Loucy (cell line): ENCODE results near the gene IRGC.

Experiments used
- H2AFZ ChIP-seq: fragments of 200-600 bp; sonication (generic); 2 replicates; pipeline ENCODE4 v1.6.0; 2016; ENCODE audit warnings: antibody characterized with exemption, mild to moderate bottlenecking, low read length, moderate library complexity
- H3F3A ChIP-seq: fragments of 200-600 bp; 2 replicates; pipeline ENCODE4 v1.6.0; 2016; ENCODE audit warnings: antibody characterized with exemption, low read depth, mild to moderate bottlenecking
- H3K27me3 ChIP-seq: fragments of 200-600 bp; sonication (generic); 2 replicates; pipeline ENCODE4 v1.6.1; 2014; ENCODE audit warnings: low read length, mild to moderate bottlenecking; ENCODE audit not compliant: insufficient read depth, poor library complexity, severe bottlenecking
- H3K36me3 ChIP-seq: fragments of 200-600 bp; sonication (generic); 2 replicates; pipeline ENCODE4 v1.6.1; 2016; ENCODE audit warnings: low read length; ENCODE audit not compliant: insufficient read depth
- H3K4me1 ChIP-seq: fragments of 200-600 bp; sonication (generic); 2 replicates; pipeline ENCODE4 v1.5.1; 2014; ENCODE audit warnings: low read length, mild to moderate bottlenecking; ENCODE audit not compliant: insufficient read depth, poor library complexity, severe bottlenecking
- H3K4me2 ChIP-seq: fragments of 200-600 bp; sonication (generic); 2 replicates; pipeline ENCODE4 v1.6.0; 2014; ENCODE audit warnings: antibody characterized with exemption, low read length, low read depth, mild to moderate bottlenecking; ENCODE audit not compliant: poor library complexity, severe bottlenecking
- H3K4me3 ChIP-seq: fragments of 200-600 bp; sonication (generic); 2 replicates; pipeline ENCODE4 v1.5.1; 2014; ENCODE audit warnings: low read length, mild to moderate bottlenecking, mixed read lengths; ENCODE audit not compliant: poor library complexity, severe bottlenecking
- H3K79me2 ChIP-seq: fragments of 200-600 bp; sonication (generic); 2 replicates; pipeline ENCODE4 v1.6.1; 2014; ENCODE audit warnings: low read length; ENCODE audit not compliant: insufficient read depth
- H3K9ac ChIP-seq: fragments of 200-600 bp; sonication (generic); 2 replicates; pipeline ENCODE4 v1.6.0; 2014; ENCODE audit warnings: mild to moderate bottlenecking, low read depth, low read length, moderate library complexity; ENCODE audit not compliant: poor library complexity, severe bottlenecking
- H3K9me2 ChIP-seq: fragments of 200-600 bp; sonication (generic); replicated peaks from 2 replicates; pipeline ENCODE4 v1.6.1; 2016; ENCODE audit warnings: low read depth, low read length, mixed read lengths
- H3K9me3 ChIP-seq: fragments of 200-600 bp; sonication (generic); 2 replicates; pipeline ENCODE4 v1.6.1; 2014; ENCODE audit warnings: mild to moderate bottlenecking, antibody characterized with exemption, low read length, low read depth; ENCODE audit not compliant: insufficient read depth
- H4K20me1 ChIP-seq: fragments of 200-600 bp; sonication (generic); 2 replicates; pipeline ENCODE4 v1.6.0; 2014; ENCODE audit warnings: antibody characterized with exemption, low read length, mild to moderate bottlenecking; ENCODE audit not compliant: insufficient read depth, poor library complexity, severe bottlenecking
- CTCF ChIP-seq: fragments of 200-600 bp; sonication (generic); conservative IDR thresholded peaks from 2 replicates; pipeline ENCODE4 v1.5.1; 2014; ENCODE audit warnings: mild to moderate bottlenecking, antibody characterized with exemption, low read length
- EZH2phosphoT487 ChIP-seq: fragments of 200-600 bp; IDR thresholded peaks from 2 replicates; pipeline ENCODE4 v1.6.1; 2018; ENCODE audit warnings: antibody characterized with exemption, mild to moderate bottlenecking, moderate library complexity, borderline replicate concordance

IRGC gene

GRCh38 chr19:43692877-43693276, 23.0 kb upstream of the IRGC start:
- Histone ChIP-seq H3K4me1 (no peaks in the 10 kb centered on the region), H2AFZ (no peak overlapping the region), H3K9me3 (peaks cover 3% of the 10 kb centered on the region; the same call in 1 of the 2 replicates), H4K20me1 (no peaks in the 10 kb centered on the region), H3K4me2 (no peak overlapping the region), H3K9ac (no peak overlapping the region), H3K4me3 (no peak overlapping the region), H3K9me2 (no peaks in the 10 kb centered on the region), H3K36me3 (no peaks in the 10 kb centered on the region), H3K79me2 (no peaks in the 10 kb centered on the region), H3F3A (no peaks in the 10 kb centered on the region), H3K27me3 (no peaks in the 10 kb centered on the region)
- TF ChIP-seq CTCF (no peak), EZH2phosphoT487 (no peak)

GRCh38 chr19:43694553-43694952, 21.3 kb upstream of the IRGC start:
- Histone ChIP-seq H3K9ac (no peak overlapping the region), H3K4me3 (no peak overlapping the region), H3F3A (no peaks in the 10 kb centered on the region), H3K4me2 (no peak overlapping the region), H3K27me3 (no peaks in the 10 kb centered on the region), H3K36me3 (no peaks in the 10 kb centered on the region), H3K9me2 (no peaks in the 10 kb centered on the region), H2AFZ (no peak overlapping the region), H4K20me1 (no peaks in the 10 kb centered on the region), H3K79me2 (no peaks in the 10 kb centered on the region), H3K4me1 (no peaks in the 10 kb centered on the region), H3K9me3 (peaks cover 3% of the 10 kb centered on the region; the same call in 1 of the 2 replicates)
- TF ChIP-seq EZH2phosphoT487 (no peak), CTCF (no peak)

- TF ChIP-seq CTCF (no peak), EZH2phosphoT487 (no peak)
- Histone ChIP-seq H4K20me1 (no peaks in the 10 kb centered on the region), H3K4me3 (no peak overlapping the region), H3K9me3 (peaks cover 3% of the 10 kb centered on the region; the same call in 1 of the 2 replicates), H3K4me2 (no peak overlapping the region), H3K9me2 (no peaks in the 10 kb centered on the region), H3F3A (no peaks in the 10 kb centered on the region), H2AFZ (no peak overlapping the region), H3K27me3 (no peaks in the 10 kb centered on the region), H3K9ac (no peak overlapping the region), H3K79me2 (no peaks in the 10 kb centered on the region), H3K4me1 (no peaks in the 10 kb centered on the region), H3K36me3 (no peaks in the 10 kb centered on the region)
Measured at GRCh38 chr19:43695985-43696704, 19.7 kb upstream of the IRGC start.
